ENCODE results near the gene BCL11B.

DNA sequence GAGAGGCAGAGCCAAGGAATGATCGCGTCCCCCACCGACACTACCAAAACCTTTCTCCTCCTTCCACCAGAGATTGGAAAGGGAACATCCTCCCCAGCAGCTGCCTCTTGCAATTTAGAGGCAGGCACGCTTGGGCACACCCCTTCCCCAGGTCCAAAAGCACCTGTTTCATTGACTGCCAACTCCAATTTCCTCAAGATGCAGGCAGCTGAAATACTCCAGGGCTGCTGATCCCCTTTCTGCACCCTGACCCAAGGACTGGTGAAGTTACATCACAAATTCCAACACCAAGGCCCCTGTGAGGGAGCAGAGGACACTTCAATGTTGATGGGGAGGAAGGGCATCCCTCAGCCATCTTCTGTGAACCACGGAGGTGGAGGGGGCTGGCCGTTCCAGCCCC, 33.8 kb downstream of the BCL11B start:
- TF ChIP-seq TCF3 (IDR thresholded peaks at IDR 0.05; ENCODE audit: borderline replicate concordance, insufficient read depth, low read depth, low read length) = no peak
- TF ChIP-seq JUNB (IDR thresholded peaks at IDR 0.05) = no peak
